ENCODE measurements around the gene ALDH2. TPM values are rescaled to one million over a fixed set of nuclear protein-coding genes. Genes with fewer than 3 reads are reported as not detected.

Gene ALDH2
- total RNA-seq, 1 experiment from 2014 or later: not detected

DNA sequence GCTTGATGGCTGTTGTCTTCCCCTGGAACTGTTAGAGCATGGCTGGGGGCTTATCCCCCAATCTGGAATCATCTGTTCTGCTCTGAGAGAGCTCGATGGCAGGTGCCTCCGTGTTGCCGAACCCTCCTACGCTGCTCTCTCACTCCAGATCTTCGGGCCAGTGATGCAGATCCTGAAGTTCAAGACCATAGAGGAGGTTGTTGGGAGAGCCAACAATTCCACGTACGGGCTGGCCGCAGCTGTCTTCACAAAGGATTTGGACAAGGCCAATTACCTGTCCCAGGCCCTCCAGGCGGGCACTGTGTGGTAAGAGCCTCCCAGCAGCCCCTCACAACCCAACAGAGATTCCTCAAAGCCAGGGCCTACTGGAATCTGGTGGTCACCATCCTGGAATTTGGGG is 33.0 kb downstream of the ALDH2 start:
- no peak for DNase-seq (ENCODE audit: unreplicated experiment)
- BruUV-seq (replicated peaks): no TSS peak
- no peaks in the 10 kb centered on the region for H3K27me3 Mint-ChIP-seq (ENCODE audit: insufficient read depth, unreplicated experiment)
- intact Hi-C loops (cut with micrococcal nuclease): no loop called here
- TF ChIP-seq, protein P1, sequence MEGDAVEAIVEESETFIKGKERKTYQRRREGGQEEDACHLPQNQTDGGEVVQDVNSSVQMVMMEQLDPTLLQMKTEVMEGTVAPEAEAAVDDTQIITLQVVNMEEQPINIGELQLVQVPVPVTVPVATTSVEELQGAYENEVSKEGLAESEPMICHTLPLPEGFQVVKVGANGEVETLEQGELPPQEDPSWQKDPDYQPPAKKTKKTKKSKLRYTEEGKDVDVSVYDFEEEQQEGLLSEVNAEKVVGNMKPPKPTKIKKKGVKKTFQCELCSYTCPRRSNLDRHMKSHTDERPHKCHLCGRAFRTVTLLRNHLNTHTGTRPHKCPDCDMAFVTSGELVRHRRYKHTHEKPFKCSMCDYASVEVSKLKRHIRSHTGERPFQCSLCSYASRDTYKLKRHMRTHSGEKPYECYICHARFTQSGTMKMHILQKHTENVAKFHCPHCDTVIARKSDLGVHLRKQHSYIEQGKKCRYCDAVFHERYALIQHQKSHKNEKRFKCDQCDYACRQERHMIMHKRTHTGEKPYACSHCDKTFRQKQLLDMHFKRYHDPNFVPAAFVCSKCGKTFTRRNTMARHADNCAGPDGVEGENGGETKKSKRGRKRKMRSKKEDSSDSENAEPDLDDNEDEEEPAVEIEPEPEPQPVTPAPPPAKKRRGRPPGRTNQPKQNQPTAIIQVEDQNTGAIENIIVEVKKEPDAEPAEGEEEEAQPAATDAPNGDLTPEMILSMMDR (IDR thresholded peaks at IDR 0.05; ENCODE audit: unreplicated experiment): no peak
- H3K36me3 Mint-ChIP-seq (ENCODE audit: insufficient read depth, unreplicated experiment): peaks cover 5% of the 10 kb centered on the region
- CTCF ChIA-PET: interaction anchor here (1.0 to 2.1 kb wide), 4 partner anchors 9 to 46 kb away, joined by 4 to 9 read pairs (median 6); no protein-coding TSS in a partner anchor
- H3K27ac Mint-ChIP-seq (ENCODE audit: low read depth, unreplicated experiment): no peak overlapping the region
- POLR2A ChIA-PET: interaction anchor here (0.7 to 1.0 kb wide), 2 partner anchors 10 to 45 kb away, joined by 3 to 4 read pairs; no protein-coding TSS in a partner anchor
- H3K4me1 Mint-ChIP-seq (ENCODE audit: insufficient read depth, unreplicated experiment): no peaks in the 10 kb centered on the region
- H3K9me3 Mint-ChIP-seq (ENCODE audit: unreplicated experiment): no peaks in the 10 kb centered on the region
- H3K4me3 Mint-ChIP-seq (ENCODE audit: unreplicated experiment): no peak overlapping the region

DNA sequence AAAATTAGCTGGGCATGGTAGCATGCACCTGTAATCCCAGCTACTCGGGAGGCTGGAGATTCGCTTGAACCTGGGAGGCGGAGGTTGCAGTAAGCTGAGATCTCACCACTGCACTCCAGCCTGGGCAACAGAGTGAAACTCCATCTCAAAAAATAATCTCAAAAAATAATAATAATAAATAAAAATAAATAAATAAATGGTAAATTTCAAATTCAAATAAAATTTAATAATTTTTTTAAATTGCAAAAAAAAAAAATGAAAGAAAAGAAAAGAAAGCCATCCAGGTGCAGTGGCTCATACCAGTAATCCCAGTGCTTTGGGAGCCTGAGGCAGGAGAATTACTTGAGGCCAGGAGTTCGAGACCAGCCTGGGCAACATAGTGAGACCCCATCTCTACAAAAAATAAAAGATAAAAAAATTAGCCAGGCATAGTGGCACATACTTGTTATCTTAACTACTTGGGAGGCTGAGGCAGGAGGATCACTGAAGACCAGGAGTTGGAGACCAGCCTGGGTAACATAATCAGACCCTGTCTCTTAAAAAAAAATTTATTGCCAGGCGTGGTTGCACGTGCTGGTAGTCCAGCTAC is 36.4 kb downstream of the ALDH2 start:
- Mint-ChIP-seq H3K27ac (ENCODE audit: low read depth, unreplicated experiment) (no peak overlapping the region), H3K9me3 (ENCODE audit: unreplicated experiment) (no peaks in the 10 kb centered on the region), H3K4me3 (ENCODE audit: unreplicated experiment) (no peak overlapping the region), H3K4me1 (ENCODE audit: insufficient read depth, unreplicated experiment) (no peaks in the 10 kb centered on the region), H3K36me3 (ENCODE audit: insufficient read depth, unreplicated experiment) (peaks cover 5% of the 10 kb centered on the region), H3K27me3 (ENCODE audit: insufficient read depth, unreplicated experiment) (peaks cover 10% of the 10 kb centered on the region)
- CTCF ChIA-PET: interaction anchor here (0.6 kb wide), 2 partner anchors 235 to 350 kb away, joined by 3 to 4 read pairs; no protein-coding TSS in a partner anchor
- POLR2A ChIA-PET: interaction anchor here (1.5 kb wide), 1 partner anchor 39 kb away, joined by 3 read pairs; the partner anchor contains the start of gene MAPKAPK5
- TF ChIP-seq, protein P1 (IDR thresholded peaks at IDR 0.05; ENCODE audit: unreplicated experiment): no peak
- intact Hi-C loops (cut with micrococcal nuclease): no loop called here
- BruUV-seq (replicated peaks): no TSS peak
- no peak for DNase-seq (ENCODE audit: unreplicated experiment)

DNA sequence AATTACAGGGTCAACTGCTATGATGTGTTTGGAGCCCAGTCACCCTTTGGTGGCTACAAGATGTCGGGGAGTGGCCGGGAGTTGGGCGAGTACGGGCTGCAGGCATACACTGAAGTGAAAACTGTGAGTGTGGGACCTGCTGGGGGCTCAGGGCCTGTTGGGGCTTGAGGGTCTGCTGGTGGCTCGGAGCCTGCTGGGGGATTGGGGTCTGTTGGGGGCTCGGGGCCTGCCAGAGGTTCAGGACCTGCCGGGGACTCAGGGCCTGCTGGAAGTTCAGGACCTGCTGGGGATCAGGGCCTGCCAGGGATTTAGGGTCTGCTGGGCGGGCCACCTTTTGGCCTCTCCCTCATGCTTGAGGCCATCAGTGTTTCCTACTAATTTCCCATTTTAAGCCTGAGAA is 37.1 kb downstream of the ALDH2 start:
- Mint-ChIP-seq H3K36me3 (ENCODE audit: insufficient read depth, unreplicated experiment) (peaks cover 5% of the 10 kb centered on the region), H3K4me3 (ENCODE audit: unreplicated experiment) (no peak overlapping the region), H3K9me3 (ENCODE audit: unreplicated experiment) (no peaks in the 10 kb centered on the region), H3K4me1 (ENCODE audit: insufficient read depth, unreplicated experiment) (no peaks in the 10 kb centered on the region), H3K27me3 (ENCODE audit: insufficient read depth, unreplicated experiment) (peaks cover 10% of the 10 kb centered on the region), H3K27ac (ENCODE audit: low read depth, unreplicated experiment) (no peak overlapping the region)
- intact Hi-C loops (cut with micrococcal nuclease): no loop called here
- DNase-seq (ENCODE audit: unreplicated experiment): no peak
- no TSS peak for BruUV-seq (replicated peaks)
- CTCF ChIA-PET: interaction anchor here (1.0 kb wide), 1 partner anchor 9 kb away, joined by 3 read pairs; no protein-coding TSS in a partner anchor
- TF ChIP-seq, protein P1 (IDR thresholded peaks at IDR 0.05; ENCODE audit: unreplicated experiment): no peak
- POLR2A ChIA-PET: no interaction called here

DNA sequence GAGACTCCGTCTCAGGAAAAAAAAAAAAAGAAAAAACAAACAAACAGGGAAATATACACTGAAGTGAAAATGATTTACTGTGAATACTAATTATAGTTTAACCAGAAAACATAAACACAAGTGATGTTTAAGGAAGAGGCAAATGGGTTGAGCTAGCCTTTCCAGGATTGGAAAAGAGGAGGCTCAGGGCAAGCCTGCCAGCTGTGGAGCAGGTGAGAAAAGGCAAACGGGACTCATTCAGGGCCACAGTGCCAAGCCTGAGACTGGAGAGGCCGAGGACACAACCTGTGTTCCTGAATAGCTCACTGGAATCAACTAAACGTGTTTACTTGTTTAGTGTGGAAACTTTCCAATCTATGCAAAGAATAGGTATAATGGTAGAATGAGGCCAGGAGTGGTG is 39.6 kb downstream of the ALDH2 start:
- intact Hi-C loops (cut with micrococcal nuclease): no loop called here
- POLR2A ChIA-PET: interaction anchor here (0.6 kb wide), 1 partner anchor 260 kb away, joined by 3 read pairs; no protein-coding TSS in a partner anchor
- H3K27ac Mint-ChIP-seq (ENCODE audit: low read depth, unreplicated experiment): no peak overlapping the region
- H3K4me3 Mint-ChIP-seq (ENCODE audit: unreplicated experiment): no peak overlapping the region
- H3K27me3 Mint-ChIP-seq (ENCODE audit: insufficient read depth, unreplicated experiment): peaks cover 10% of the 10 kb centered on the region
- TF ChIP-seq, protein P1 (IDR thresholded peaks at IDR 0.05; ENCODE audit: unreplicated experiment): no peak
- peaks cover 4% of the 10 kb centered on the region for H3K36me3 Mint-ChIP-seq (ENCODE audit: insufficient read depth, unreplicated experiment)
- H3K9me3 Mint-ChIP-seq (ENCODE audit: unreplicated experiment): no peaks in the 10 kb centered on the region
- CTCF ChIA-PET: interaction anchor here (0.6 to 0.7 kb wide), 2 partner anchors 9 to 115 kb away, joined by 3 read pairs; no protein-coding TSS in a partner anchor
- no peak for DNase-seq (ENCODE audit: unreplicated experiment)
- no peaks in the 10 kb centered on the region for H3K4me1 Mint-ChIP-seq (ENCODE audit: insufficient read depth, unreplicated experiment)
- BruUV-seq (replicated peaks): no TSS peak

All from MCF 10A (cell line).